ENCODE results near the gene DMC1.

DNA sequence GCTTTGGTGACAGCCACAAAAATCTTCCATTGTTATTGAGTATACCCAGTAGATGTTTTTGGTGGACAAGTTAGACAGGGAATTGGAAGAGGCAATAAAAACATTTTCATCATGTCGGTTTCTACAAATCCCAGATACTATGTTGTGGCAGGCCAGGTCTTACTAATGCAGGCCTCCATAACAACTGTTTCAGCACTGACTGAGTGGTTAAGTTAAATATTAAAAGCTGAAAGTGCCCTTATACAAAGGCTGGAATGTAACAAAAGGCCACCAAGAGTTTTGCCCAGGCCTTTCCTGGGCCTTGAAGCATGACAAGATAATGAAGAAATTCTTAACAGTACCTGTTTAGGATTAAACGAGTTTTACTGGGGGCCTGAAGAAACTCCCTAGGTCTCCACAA, 29.3 kb downstream of the DMC1 start:
- TF ChIP-seq GATA2 (IDR thresholded peaks at IDR 0.05; ENCODE audit: low read depth, low read length) (no peak), GATA3 (IDR thresholded peaks at IDR 0.05; ENCODE audit: low read depth, low read length) (no peak)
